ENCODE measurements around the gene EDN3. TPM values are rescaled to one million over a fixed set of nuclear protein-coding genes. Genes with fewer than 3 reads are reported as not detected.

The EDN3 gene
- total and polyA plus RNA-seq, 2 of the 8 experiments (the other 6 are each of a cell fraction or from before 2014, with no cell fraction given), result 0.17 to 0.38 TPM

DNA sequence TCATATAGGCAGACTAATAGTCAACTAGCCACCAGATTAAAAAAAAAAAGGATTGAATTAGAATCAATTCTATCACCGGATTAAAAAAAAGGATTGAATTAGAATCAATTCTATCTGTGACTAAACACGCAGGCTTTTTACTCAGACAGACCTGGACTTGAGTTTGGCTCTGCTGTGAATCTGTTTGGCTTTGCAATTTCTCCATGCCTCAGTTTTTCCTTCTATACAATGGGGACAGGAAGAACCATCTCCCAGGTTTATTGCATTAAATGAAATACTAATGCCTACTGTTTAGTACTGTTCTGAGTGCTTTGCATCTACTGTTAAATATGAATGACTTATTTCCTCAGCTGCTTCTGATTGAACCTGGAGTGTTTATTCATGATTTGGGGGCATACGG, 30.0 kb upstream of the EDN3 start:
- Histone ChIP-seq H2BK12ac (ENCODE audit: low read depth, low read length) (no peak overlapping the region), H2AK5ac (ENCODE audit: low read depth, low read length) (no peak overlapping the region), H3K4me2 (ENCODE audit: insufficient read depth in 1 of 2, low read depth in 2 of 2, low read length in 2 of 2) (no peak overlapping the region), H3K9ac (replicated peaks in 1 of 4; ENCODE audit: extremely low read depth in 1 of 4, low read depth in 3 of 4, low read length in 3 of 4) (no peak overlapping the region), H3K23ac (ENCODE audit: insufficient read length) (no peak overlapping the region), H2BK20ac (ENCODE audit: low read length) (no peak overlapping the region), H3K27me3 (replicated peaks in 1 of 4; ENCODE audit: control insufficient read depth in 3 of 4, extremely low read depth in 1 of 4, insufficient read depth in 3 of 4, low read length in 3 of 4) (no peaks in the 10 kb centered on the region; a peak in 3 of 7 replicates), H3K36me3 (ENCODE audit: control insufficient read depth in 2 of 4, insufficient read depth in 4 of 4, low read length in 3 of 4) (no peaks in the 10 kb centered on the region), H3K56ac (replicated peaks; ENCODE audit: insufficient read length, low read depth, low read length) (no peak overlapping the region), H3K79me1 (ENCODE audit: low read depth, low read length) (no peaks in the 10 kb centered on the region), H2AFZ (ENCODE audit: low read length) (no peak overlapping the region), H3K4me3 (ENCODE audit: extremely low read depth in 1 of 4, insufficient read depth in 2 of 4, low read depth in 3 of 4, low read length in 4 of 4) (no peak overlapping the region), H3K23me2 (ENCODE audit: low read depth, low read length) (no peaks in the 10 kb centered on the region), H3K18ac (ENCODE audit: extremely low read depth, low read length) (no peak overlapping the region), H3K14ac (ENCODE audit: insufficient read length) (no peak overlapping the region), H3K4ac (replicated peaks; ENCODE audit: insufficient read length, low read depth, low read length) (no peak overlapping the region), H2BK15ac (ENCODE audit: low read length) (no peak overlapping the region), H3K79me2 (ENCODE audit: control insufficient read depth in 1 of 2, insufficient read depth in 2 of 2, low read length in 2 of 2) (no peaks in the 10 kb centered on the region), H4K5ac (ENCODE audit: insufficient read length, low read depth, low read length) (no peak overlapping the region), H4K8ac (ENCODE audit: extremely low read depth, insufficient read depth, low read length) (no peak overlapping the region), H3K9me3 (ENCODE audit: insufficient read depth in 2 of 2, low read depth in 1 of 2, low read length in 1 of 2) (no peaks in the 10 kb centered on the region), H4K20me1 (replicated peaks in 1 of 2; ENCODE audit: control insufficient read depth in 1 of 2, insufficient read depth in 2 of 2, low read length in 2 of 2) (no peaks in the 10 kb centered on the region), H3K27ac (ENCODE audit: low read depth, low read length) (no peak overlapping the region), H3K4me1 (replicated peaks in 1 of 4; ENCODE audit: control insufficient read depth in 3 of 4, insufficient read depth in 4 of 4, low read length in 3 of 4) (peaks cover 0 to 13% (median 5%) of the 10 kb centered on the region in 4 experiments; a peak in 4 of 7 replicates), H2BK5ac (ENCODE audit: low read depth, low read length) (no peak overlapping the region), H2BK120ac (replicated peaks; ENCODE audit: low read depth, low read length) (no peak overlapping the region), H4K91ac (replicated peaks; ENCODE audit: insufficient read length, low read length) (no peak overlapping the region)
- TF ChIP-seq KDM1A (IDR thresholded peaks at IDR 0.05; ENCODE audit: borderline replicate concordance, low read length), result peak; percentile 69; the same call in 1 of the 2 replicates
- TF ChIP-seq SUZ12 (IDR thresholded peaks at IDR 0.05; ENCODE audit: low read length), result no peak
- ChIA-PET POLR2A (ENCODE audit: partially characterized antibody) (no interaction called here), CTCF (ENCODE audit: partially characterized antibody) (interaction anchor here (0.7 kb wide), 1 partner anchor 29 kb away, joined by 3 read pairs; no protein-coding TSS in a partner anchor)
- 87% methylated on average over 3 of the region's 3 CpGs; no CpG with 5 or more reads in 1 of the 2 experiments for WGBS, 2 experiments (ENCODE audit: extremely low coverage in 1 of 2, insufficient coverage in 1 of 2, insufficient read length in 1 of 2, insufficient replicate concordance in 2 of 2, low coverage in 1 of 2, low lambda C conversion rate in 2 of 2, missing lambda C conversion rate in 1 of 2)
- FAIRE-seq, result no peak
- no peak for DNase-seq (ENCODE audit: low read depth in 1 of 2, low spot score in 2 of 2)
